GM21526 (cell line): ENCODE measurements around the gene ZNF189.
"Not testable (repeated sequence)": the region's sequence is repeated elsewhere in the genome, so short reads cannot be mapped to it uniquely, and the experiment has no call there.

Experiments used
- ATAC-seq: cut with Tn5 transposase; IDR thresholded peaks from one replicate; pipeline ENCODE4 v1.9.1; 2021; ENCODE audit warnings: moderate library complexity; ENCODE audit not compliant: unreplicated experiment, low FRiP score

The ZNF189 gene

GRCh38 chr9:101376111-101376848 is 22.4 kb upstream of the ZNF189 start:
- ATAC-seq: no peak

- no peak for ATAC-seq
Measured at GRCh38 chr9:101380295-101380694, 18.4 kb upstream of the ZNF189 start.

- no peak for ATAC-seq
Measured at GRCh38 chr9:101381118-101381517, 17.5 kb upstream of the ZNF189 start.

- ATAC-seq: no peak
Measured at GRCh38 chr9:101381833-101382342, 16.8 kb upstream of the ZNF189 start.

GRCh38 chr9:101383361-101383760 is 15.3 kb upstream of the ZNF189 start:
- ATAC-seq: no peak

GRCh38 chr9:101384873-101385536 is 13.6 kb upstream of the ZNF189 start, which contains the start of gene BAAT:
Gene BAAT (minus strand): TSS chr9:101385006. CDS start chr9:101371404, 13,602 bp downstream.
- ATAC-seq: not testable (repeated sequence)

- no peak for ATAC-seq
Measured at GRCh38 chr9:101387871-101388506, 10.7 kb upstream of the ZNF189 start.

- ATAC-seq: no peak
Measured at GRCh38 chr9:101388507-101388993, 10.1 kb upstream of the ZNF189 start.

GRCh38 chr9:101393135-101393534 is 5.5 kb upstream of the ZNF189 start:
- no peak for ATAC-seq

- no peak for ATAC-seq
Measured at GRCh38 chr9:101394687-101395086, 4.0 kb upstream of the ZNF189 start.

- ATAC-seq: no peak
Measured at GRCh38 chr9:101397746-101398067, 944 bp upstream of the ZNF189 start.

- no peak for ATAC-seq
Measured at GRCh38 chr9:101398930-101399642, 435 bp downstream of the ZNF189 start.

GRCh38 chr9:101399643-101399970 is 956 bp downstream of the ZNF189 start:
- no peak for ATAC-seq

- ATAC-seq: no peak
Measured at GRCh38 chr9:101400120-101400519, 1.5 kb downstream of the ZNF189 start.

GRCh38 chr9:101403516-101404285 is 5.0 kb downstream of the ZNF189 start:
- ATAC-seq: no peak

GRCh38 chr9:101408374-101409078 is 9.9 kb downstream of the ZNF189 start:
- ATAC-seq: no peak

- no peak for ATAC-seq
Measured at GRCh38 chr9:101409079-101409477, 10.4 kb downstream of the ZNF189 start.

GRCh38 chr9:101414839-101415238 is 16.2 kb downstream of the ZNF189 start:
- ATAC-seq: no peak

GRCh38 chr9:101415578-101415977 is 16.9 kb downstream of the ZNF189 start:
- no peak for ATAC-seq
